Stromal cell of bone marrow (primary cell): Measurements from ENCODE around the gene EXOC4.
"Not testable (repeated sequence)": the region's sequence is repeated elsewhere in the genome, so short reads cannot be mapped to it uniquely, and the experiment has no call there.

ENCODE experiments used
- DNase-seq: peaks from one replicate; pipeline ENCODE4 v3.0.0-alpha.2; 2012; ENCODE audit warnings: low read depth

EXOC4 gene

DNA sequence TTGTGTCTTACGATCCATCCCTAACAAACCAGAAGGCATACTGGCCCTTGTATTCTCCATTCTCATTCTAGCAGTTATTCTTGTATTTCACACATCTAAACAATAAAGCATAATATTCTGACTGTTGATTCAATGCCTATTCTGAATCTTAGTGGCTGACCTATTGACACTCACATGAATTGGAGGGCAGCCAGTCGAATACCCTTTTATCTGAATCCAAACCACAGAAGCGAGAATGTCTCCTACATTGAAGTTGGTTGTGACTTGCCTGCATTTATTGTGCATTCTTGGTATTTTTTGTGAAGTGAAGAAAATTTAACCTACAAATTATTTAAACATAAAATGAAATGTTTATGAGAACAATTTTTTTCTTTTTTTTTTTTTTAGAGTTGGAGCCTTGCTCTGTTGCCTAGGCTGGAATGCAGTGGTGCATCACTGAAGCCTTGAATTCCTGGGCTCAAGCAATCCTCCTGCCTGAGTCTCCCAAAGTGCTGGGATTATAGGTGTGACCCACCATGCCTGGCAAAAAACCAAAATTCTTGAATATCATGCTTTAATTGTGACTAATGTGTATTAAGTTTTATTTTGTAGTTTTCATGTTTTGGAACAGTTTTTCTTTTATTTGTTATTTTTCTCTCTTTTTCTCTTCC is 22.7 kb downstream of the EXOC4 start:
- no peak for DNase-seq

DNA sequence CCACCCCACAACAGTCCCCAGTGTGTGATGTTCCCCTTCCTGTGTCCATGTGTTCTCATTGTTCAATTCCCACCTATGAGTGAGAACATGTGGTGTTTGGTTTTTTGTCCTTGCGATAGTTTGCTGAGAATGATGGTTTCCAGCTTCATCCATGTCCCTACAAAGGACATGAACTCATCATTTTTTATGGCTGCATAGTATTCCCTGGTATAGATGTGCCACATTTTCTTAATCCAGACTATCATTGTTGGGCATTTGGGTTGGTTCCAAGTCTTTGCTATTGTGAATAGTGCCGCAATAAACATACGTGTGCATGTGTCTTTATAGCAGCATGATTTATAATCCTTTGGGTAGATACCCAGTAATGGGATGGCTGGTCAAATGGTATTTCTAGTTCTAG is 26.1 kb downstream of the EXOC4 start:
- not testable (repeated sequence) for DNase-seq

DNA sequence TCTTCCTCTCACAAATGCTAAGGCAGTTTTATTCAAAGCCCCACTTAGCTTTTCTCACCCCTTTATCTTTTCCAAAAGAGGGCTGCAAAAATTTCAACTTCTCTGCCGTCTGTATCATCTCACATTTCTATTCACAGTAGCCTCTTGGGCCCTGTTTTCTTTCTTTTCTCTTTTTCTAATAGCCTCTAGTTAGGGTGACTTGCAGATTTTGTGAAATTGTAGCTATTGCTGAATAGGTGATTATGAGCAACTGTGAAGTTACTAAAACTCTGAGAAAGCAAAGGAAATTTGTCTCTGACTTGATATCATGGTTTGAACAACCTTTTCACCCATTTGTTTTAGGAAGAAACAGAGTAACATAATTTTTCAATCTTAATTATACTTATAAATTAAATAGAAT is 29.2 kb downstream of the EXOC4 start:
- no peak for DNase-seq

DNA sequence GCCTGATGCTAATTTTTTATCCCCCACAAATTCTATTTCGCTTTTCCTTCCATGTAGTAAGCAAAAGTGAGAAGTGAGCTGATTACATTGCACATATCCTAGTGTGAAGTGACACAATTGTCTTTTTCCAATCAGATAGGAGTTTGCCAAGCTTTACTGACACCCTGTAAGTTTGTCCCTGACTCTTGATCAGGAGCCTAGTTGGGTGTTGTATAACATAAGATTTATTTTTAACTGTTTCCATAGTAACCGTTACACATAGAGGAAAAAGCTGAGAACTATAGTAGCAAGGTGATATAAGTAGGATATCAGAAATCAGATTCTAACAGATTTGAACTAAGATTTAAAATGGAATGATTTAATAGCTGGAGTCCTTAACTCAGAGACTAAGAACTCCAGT is 31.2 kb downstream of the EXOC4 start:
- DNase-seq = no peak

DNA sequence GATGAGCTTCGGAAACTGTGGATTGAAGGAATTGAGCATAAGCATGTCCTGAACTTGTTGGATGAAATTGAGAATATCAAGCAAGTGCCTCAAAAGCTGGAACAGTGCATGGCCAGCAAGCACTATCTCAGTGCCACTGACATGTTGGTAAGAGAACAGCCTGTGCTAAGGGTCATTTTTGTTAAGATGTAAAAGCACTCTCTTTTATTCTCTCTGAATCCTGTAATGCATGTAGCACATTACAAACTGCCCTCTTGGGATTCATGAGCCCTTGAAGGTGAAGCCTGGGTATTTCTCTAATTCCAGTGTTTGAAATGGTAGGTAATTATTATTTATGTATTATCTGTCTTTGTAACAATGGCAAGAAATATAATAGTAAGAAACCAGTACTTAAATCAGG is 36.1 kb downstream of the EXOC4 start:
- no peak for DNase-seq

DNA sequence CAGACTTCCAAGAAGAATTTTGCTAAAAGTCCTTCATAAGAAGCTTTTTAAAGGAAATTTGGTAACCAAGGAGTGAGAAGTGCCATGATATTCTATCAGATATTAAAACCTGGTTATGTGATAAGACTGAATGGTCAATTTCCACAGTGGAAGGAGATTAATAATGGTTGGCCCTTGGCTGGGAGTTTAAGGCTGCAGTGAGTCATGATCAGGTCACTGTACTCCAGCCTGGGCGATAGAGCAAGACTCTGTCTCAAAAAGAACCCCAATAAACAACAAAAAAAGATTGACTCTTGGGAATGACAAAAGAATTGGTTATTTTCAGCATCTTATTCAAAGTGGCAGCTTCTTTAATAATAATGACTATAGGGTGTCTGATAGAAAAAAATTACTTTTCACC is 37.2 kb downstream of the EXOC4 start:
- DNase-seq = no peak

DNA sequence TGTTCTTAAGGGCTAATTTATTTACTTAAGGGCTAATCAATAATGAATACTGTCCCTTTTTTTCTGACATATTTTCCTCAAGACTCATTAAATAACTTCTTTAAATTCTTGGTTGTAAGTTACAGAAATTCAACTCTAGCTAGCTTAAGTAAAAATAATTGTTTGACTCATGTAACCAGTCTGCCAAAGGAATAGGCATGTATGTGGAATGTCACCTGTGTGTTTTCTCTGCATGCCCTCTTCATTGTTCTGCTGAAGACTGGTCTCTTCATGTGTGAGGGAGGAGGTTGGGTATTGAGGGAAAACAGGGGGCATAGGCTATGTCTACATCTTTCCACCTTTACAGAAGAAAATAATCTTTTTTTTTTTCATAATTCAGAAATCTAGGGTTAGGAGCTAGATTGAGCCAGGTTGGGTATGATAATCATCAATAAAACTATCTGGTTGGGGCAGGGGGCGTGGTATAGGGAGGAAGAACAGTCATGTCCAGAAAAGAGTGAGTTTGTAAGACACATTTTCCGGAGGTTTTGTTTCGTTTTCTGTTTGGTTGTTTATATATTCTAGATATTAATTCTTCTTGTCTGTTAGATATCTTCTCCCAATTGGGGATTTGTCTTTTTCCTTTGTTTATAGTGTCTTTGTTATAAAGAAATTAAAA is 37.9 kb downstream of the EXOC4 start:
- no peak for DNase-seq

DNA sequence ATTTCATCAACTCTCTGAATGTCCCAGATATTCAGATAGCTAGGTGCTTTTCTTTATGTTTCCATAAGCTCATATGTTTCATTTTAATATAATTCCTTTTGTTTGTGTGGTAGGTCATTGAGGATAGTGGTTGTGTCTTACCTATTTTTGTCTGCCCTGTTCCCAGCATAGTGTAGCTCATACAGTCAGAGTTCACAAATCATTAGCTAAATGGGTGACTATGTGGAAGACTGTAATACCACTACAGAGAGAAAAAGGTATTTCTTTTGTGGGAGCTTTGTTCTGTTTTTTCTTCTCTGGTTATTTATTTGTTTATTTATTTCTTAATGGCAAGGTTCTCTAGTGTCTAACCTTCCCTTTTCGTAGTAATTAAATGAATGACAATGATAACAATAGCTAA is 39.8 kb downstream of the EXOC4 start:
- no peak for DNase-seq

DNA sequence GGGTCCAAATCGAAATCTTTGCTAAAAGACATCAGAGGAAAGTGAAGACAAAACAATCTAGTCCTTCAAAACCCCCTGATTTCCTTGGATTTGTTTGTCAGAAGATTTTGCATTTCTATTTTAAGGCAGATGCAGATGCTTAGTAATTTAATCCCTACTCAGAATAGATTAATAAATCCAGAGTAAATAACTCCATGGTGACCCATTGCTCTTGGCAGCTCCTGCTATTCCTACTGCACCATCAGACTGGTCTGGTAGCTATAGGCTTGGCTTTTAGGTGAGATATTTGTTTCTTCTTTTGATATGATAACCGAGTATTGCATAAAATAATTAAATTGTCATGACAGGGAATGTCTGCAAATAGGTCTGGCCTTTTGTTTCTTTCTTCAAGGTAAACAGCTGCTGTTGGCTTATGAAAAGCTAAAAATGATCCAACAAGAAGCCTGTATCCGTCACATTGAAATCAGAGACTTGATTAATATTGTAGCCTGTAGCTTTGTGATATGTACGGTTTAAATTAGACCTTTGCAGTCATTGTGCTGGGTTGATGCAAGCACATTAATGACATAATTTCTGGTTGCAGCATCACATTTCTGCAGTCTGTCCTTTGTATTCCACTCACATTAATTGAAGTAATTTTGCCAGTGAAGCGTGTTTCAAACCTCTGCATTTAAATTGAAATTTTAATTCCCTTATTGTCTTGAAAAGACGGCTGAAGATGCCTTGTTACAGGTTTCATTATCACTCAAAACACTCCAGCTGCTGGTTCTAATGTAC is 40.7 kb downstream of the EXOC4 start:
- DNase-seq = no peak

DNA sequence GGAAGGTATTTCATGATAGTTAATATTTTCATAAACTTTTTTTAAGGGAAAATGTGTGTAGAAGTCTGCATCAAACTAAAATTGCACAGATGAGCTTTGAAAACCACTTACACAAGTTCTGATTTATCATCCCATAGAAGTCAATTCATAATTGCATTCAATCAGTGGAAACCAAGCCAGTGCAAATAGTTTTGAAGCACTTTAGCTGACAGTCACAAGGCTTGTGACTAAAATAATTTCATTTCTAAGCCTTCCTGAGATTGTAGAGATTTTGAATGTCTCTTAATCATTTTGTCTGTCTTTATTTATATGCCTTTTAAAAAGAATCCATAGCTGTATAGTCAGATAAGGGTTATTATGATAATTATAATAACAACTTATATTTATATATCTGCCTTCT is 41.4 kb downstream of the EXOC4 start:
- no peak for DNase-seq

DNA sequence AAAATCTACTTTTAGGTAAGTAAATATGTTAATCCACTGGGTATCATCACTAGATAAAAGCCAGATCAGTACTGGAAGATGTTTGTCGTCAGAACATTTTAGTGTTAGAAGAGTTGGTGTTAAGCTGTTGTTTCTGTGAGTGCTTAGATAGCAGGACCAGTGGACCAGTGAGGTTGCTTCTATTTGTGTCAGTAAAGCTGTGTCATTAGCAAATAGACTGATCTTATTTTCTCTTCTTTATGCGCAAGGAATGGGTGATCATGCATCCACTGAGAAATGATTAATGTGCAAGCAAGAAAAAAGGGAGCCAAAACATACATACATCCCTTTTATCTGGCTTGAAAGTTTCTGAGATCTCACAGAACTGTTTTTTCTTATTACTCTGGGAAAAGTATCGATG is 42.6 kb downstream of the EXOC4 start:
- DNase-seq = no peak

DNA sequence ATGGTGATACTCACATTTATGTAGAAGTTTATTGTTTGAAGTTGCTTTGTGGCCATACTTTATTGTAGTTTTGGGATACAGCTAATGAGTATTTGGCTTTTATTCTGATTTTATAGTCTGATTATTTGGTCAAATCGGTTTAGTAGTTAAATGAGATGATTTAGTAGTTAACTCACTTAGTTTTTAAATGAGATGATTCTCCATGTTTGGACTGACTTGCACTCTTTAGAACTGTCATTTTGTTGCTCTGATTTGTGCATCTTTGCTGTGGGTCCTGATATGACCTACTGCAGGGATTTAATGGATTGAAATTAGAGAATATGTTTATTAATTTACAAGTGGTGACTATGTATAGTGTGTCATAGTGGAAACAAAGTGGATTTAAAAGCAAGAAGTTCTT is 44.2 kb downstream of the EXOC4 start:
- no peak for DNase-seq

DNA sequence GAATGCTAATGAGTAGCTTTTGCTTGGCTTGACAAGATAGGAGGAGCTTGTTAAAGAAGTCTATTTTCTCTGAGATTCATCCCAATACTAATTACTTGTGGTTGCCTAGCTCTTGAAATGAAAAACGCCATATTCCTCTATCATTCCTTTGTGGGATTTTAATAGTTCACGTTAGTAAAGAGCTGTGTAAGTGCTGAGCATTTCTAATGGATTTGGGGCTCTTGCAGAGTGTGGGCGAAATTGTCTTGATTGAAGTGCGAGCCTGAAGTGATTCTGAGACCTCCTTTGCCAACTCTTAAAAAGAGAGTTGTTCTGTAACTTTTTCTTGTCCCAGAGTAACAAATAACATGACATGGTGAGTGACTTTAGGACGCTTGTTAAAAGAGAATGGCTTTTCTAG is 45.2 kb downstream of the EXOC4 start:
- no peak for DNase-seq

DNA sequence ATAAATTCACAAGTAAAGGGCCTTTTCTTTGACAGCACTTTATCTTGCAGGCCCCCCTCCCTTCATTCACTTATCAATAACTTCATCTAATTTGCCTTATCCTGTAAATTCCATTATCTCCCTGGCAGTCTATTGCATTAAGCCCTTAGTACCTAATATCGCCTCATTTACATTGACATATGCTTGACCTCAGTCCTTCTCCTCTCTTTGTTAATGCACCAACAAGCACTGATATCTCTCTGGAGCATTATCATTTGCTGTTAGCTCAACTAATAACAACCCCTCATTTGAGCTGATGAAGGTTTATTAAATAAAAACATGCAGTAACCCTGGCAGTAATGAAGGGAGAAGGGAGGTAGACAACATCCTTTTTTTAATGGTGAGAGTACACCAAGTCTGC is 46.8 kb downstream of the EXOC4 start:
- no peak for DNase-seq

DNA sequence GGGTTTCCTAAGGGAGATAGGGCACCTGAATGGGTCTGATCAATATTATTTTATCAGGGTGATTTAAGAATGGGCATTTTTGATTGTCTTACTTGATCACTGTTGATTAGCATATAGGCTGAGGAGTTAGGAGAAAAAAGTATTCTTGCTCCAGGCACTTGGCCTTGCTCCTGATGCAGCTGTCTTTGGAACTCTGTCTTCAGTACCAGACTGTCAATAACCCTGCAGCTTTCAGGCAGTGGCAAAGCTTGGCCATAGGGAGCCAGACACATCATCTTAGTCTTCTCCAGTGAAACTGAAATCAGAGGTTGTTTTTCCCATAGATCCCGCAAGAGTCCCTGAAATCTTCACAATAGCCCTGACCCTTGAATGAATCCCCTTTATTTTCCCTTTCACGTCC is 47.2 kb downstream of the EXOC4 start:
- no peak for DNase-seq

DNA sequence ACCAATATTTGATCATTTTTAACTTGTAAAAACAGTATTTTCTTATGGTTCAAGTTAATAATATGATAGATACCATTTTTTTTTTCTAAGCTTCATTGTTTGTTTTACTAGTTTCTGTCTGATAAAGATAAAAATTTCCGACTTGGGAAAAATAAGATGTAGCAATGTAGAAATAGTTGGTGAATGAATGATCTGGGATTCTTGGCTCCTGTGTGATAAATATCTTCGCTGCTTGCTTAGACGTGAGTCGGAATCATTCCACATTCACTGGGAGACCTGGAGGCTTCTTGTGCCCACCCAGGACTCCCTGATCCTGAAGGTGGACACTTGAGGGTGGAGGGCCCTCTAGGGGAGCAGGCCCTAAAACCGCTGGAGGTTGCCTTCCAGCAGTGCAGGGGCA is 47.9 kb downstream of the EXOC4 start:
- no peak for DNase-seq

DNA sequence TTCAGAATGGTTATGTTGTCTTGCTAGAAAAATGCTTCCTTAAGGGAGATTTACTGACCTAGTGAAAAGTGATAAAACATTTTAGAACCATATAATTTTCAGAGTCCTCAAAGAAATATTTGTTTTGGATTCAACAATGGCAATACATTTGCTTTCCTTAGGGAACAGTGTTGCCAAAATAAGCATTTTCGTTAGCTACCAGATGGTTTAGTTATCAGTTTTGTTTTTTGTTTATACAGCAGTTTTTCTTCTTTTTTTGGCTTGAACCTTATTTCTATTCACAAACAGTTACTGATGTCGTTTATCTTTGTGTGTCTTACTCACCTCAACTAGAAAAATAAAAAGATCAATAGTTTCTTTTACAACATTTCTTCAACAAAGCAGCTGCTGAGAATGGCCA is 48.6 kb downstream of the EXOC4 start:
- peak; percentile 9 for DNase-seq

DNA sequence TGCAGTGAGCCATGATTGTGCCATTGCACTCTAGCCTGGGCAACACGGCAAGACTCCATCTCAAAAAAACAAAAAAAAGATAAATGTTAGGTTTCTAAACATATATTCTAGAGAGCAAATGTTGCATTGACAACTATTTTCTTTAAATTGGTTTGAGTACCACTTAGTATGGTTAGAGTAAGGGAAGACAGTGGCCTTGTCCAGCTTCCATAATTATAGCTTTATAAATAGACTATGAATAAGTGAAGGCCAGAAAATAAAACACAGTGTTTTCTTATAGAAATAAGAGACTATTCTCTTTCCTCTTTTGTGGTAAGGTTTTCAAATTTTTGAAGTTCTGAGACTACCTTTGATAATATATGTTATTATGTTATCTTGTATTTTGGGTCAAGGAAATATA is 50.5 kb downstream of the EXOC4 start:
- DNase-seq = no peak

DNA sequence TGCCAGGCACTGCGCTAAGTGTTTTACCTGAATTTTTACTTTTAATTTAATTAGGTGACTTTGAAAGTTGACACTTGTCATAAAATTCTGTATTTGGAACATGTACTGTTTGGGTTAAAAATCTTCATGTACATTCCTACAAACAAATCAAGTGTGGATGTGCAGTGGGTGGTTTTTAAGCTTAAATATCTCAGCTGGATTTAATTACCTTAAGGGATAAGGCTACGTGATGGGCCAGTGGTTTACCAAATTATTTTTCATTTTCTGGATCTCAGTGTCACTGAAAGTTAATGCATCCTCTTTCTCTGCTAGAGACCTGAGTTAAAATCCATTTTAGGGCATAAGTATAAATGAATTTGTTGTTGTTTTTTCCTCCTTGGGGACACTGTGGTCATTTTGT is 51.1 kb downstream of the EXOC4 start:
- no peak for DNase-seq

DNA sequence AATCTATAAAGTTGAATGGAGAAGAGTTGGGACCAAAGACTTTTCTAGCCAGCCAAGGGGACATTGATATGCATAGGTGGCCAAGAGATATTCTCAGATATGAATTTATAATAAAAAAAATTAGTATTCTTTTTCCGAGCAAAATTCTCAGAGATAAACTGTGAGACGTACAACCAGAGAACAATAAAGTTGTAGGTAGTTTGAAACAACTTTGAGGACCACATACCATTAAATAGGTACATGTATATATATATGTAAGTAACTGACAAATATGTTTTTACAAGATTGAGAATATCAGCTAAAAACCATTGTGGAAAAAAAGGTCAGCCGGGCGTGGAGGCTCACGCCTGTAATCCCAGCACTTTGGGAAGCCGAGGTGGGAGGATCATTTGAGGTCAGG is 56.5 kb downstream of the EXOC4 start:
- DNase-seq = no peak

DNA sequence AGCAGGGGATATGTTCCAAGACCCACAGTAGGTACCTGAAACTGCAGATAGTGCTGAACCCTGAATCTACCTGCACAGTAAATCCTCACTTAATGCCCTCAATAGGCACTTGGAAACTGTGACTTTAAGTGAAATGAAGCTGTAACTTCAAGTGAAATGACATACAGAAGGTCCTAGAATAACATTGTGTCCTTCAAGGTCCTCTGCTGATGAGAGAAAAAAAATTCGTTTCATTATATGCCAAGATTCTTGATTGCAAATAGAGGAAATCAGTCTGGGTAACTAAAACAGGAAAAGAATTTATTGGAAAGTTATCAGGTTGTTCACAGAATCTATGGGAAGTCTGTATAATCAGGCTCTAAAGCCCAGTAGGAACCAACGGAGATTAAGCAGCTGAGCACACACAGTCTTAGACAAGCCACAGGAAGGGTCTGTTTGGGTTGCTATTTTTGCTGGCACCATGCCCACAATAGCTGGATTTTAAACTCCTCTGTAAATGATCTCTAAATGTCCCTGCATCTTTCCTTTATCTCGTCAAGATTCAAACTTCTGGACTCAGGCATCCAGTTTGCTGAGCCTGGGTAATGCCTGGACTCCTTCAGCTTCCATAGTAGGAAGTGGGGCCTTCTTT is 57.5 kb downstream of the EXOC4 start:
- no peak for DNase-seq

DNA sequence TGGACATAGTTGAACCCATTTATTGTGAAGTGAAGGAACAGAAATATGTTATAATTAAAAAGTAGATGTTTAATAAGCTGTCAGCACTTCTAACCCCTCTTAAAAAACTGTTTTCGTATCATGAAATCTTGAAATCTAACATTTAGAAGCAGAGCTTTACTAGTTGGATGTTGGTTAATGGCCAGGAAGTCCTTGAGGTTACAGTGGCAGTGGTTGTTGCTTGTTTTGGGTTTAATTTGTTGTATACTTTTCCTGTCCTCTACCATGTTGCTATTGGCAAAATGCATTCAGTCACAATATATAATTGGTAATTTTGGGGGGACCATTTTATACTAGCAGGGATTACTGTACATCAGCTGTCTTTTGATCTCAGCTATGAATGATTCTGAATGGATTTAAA is 60.7 kb downstream of the EXOC4 start:
- no peak for DNase-seq

DNA sequence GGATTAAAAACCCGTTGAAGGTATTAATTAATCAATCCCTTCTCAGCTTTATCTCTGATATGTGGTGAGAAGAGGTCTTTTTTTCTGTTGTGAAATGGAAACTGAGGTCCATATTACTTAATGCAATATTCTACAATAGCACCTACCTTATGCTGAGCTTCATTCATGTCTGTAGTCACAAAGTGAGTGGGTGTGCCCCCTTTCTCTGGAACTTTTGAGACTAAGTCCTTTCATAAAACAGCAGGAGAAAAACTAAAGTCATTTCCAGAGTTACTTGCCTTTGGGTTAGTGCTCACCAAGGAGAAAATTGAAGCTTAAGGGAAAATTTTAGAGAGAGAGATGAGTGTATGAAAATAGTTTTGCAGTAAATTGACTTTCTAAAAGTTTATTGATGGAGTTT is 61.2 kb downstream of the EXOC4 start:
- DNase-seq = no peak
